Spinal cord (tissue), 10 donors: Measurements from ENCODE around the gene ADORA2A. TPM values are rescaled to one million over a fixed set of nuclear protein-coding genes. Genes with fewer than 3 reads are reported as not detected.

Experiments
- DNase-seq, 6 donors: peaks; one replicate each; pipeline versions ENCODE4 v3.0.0 to v3.0.0-alpha.2; 2013 to 2015; ENCODE audit warnings: low spot score in 6 of 6, low read depth in 4 of 6
- H3K27ac ChIP-seq: one replicate; pipeline ENCODE4 v1.5.1; 2013; ENCODE audit warnings: low read depth, low read length, control low read depth
- H3K27me3 ChIP-seq: one replicate; pipeline ENCODE4 v1.6.1; 2013; ENCODE audit warnings: low read length; ENCODE audit not compliant: control insufficient read depth, insufficient read depth
- H3K36me3 ChIP-seq: one replicate; pipeline ENCODE4 v1.6.1; 2013; ENCODE audit warnings: low read length; ENCODE audit not compliant: control insufficient read depth, insufficient read depth
- H3K4me1 ChIP-seq: one replicate; pipeline ENCODE4 v1.6.1; 2013; ENCODE audit warnings: low read length; ENCODE audit not compliant: control insufficient read depth, insufficient read depth
- H3K4me3 ChIP-seq: one replicate; pipeline ENCODE4 v1.5.1; 2013; ENCODE audit warnings: low read depth, low read length, control low read depth
- H3K9me3 ChIP-seq: one replicate; pipeline ENCODE4 v1.6.1; 2013; ENCODE audit warnings: low read length; ENCODE audit not compliant: control insufficient read depth, insufficient read depth
- WGBS: methylation state at CpG from one replicate; pipeline ENCODE4 v1.1.5; 2013; ENCODE audit warnings: missing lambda C conversion rate; ENCODE audit not compliant: insufficient coverage; 5-methylcytosine and 5-hydroxymethylcytosine counted together
- long read RNA-seq, 4 donors: transcript quantifications; one replicate each; lab custom pipeline, GENCODE V29; 2026
- polyA plus RNA-seq, 2 donors: library from polyadenylated mRNA; unstranded; fragments of 120-200 nt; gene quantifications; one replicate each; pipeline ENCODE4 v1.2.1, GENCODE V29; 2013; ENCODE audit not compliant: insufficient read length in 2 of 2
- total RNA-seq, 2 donors: library from RNA; depleted of rRNA in 1 of 2; stranded (reverse); fragments of 120-200 nt in 1 of 2; fragments of >200 nt in 1 of 2; gene quantifications; one replicate each; pipeline versions ENCODE4 v1.2.3 to v1.2.4, GENCODE V29; 2013 to 2014
- donor health status: healthy.

ADORA2A gene
- 10 to 100 TPM in 1 of 2 donors, 1 to 10 TPM in 1; 9.6 to 18.8 TPM for total RNA-seq
- 10 to 100 TPM; 20.9 TPM for polyA plus RNA-seq
- long read RNA-seq, donor 1 = 0 reads
- long read RNA-seq, donor 2, partial matches to known transcripts = 9 of 10 reads
- long read RNA-seq, donor 2, other reads (novel, unspliced or antisense) = 0 of 10 reads
- long read RNA-seq, donor 3, partial matches to known transcripts = 0 of 1 reads
- long read RNA-seq, donor 3, other reads (novel, unspliced or antisense) = 0 of 1 reads
- long read RNA-seq, donor 4, partial matches to known transcripts = 0 of 1 reads
- long read RNA-seq, donor 4, other reads (novel, unspliced or antisense) = 0 of 1 reads

DNA sequence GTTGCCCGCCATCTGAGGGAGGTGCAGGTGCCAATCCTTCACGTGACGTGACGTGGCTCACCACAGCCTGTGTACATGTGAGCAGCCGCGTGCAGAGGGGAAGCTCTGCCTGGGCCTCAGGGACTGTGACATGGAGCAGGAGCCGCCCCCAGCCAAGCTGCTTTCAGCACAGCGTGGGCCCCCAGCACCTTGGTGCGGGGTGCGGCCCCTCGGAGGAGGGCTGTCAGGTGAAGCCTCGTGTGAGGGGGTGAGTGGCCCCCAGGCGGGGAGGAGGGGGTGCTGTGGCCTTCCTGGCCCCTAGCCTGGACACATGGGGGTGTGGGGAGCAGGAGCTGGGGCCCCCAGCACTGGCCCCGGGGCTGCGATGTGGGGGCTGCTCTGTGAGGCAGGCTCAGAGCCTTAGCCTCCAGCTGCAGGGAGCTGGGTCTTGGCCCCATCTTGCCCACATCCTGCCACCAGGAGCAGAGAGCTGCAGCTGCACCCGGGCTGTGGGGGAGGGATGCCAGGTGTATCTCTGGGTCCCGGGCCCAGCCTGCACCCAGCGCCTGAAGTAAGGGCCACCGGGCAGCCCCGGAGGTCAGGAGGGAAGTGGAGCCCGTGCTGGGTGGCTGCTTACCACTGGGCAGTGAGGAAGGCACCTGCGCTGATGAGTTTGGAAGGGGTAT is at the start of gene ADORA2A:
ADORA2A (plus strand) TSS at position 100 of the 665 bp plus-strand sequence. CDS start 5,806 bp downstream, outside the sequence.
- peaks cover 56% of the 10 kb centered on the region for H3K4me1 ChIP-seq
- H3K27me3 ChIP-seq = peaks cover 23% of the 10 kb centered on the region
- no peak within 1 kb of the TSS for H3K4me3 ChIP-seq
- no peak within 1 kb of the TSS for H3K27ac ChIP-seq
- DNase-seq = no peak
- no peaks in the 10 kb centered on the region for H3K9me3 ChIP-seq
- peaks cover 11% of the 10 kb centered on the region for H3K36me3 ChIP-seq
- WGBS = 83% methylated on average over 22 of the region's 22 CpGs

DNA sequence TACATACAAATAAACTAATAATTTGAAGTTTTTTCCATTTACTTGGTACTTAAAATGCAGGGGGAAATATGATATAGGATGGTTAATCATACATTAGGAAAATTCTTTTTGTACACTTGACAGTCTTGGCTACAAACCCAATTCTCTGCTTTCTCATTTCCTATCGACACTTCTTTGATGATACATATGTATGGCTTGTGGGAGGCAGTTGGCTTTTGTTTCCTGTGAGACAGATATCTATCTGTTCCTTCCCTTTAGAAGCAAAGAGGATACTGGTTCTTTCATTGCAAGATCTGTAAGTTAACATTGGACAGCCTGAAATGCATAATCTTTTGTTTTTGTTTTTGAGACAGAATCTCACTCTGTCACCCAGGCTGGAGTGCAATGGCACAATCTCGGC is 47.9 kb upstream of the ADORA2A start:
- no peak overlapping the region for H3K27ac ChIP-seq
- WGBS = no CpG with 5 or more reads among the region's 2 CpGs
- H3K9me3 ChIP-seq = no peaks in the 10 kb centered on the region
- no peaks in the 10 kb centered on the region for H3K4me1 ChIP-seq
- no peaks in the 10 kb centered on the region for H3K27me3 ChIP-seq
- H3K4me3 ChIP-seq = no peak overlapping the region
- DNase-seq = no peak
- H3K36me3 ChIP-seq = peaks cover 16% of the 10 kb centered on the region

DNA sequence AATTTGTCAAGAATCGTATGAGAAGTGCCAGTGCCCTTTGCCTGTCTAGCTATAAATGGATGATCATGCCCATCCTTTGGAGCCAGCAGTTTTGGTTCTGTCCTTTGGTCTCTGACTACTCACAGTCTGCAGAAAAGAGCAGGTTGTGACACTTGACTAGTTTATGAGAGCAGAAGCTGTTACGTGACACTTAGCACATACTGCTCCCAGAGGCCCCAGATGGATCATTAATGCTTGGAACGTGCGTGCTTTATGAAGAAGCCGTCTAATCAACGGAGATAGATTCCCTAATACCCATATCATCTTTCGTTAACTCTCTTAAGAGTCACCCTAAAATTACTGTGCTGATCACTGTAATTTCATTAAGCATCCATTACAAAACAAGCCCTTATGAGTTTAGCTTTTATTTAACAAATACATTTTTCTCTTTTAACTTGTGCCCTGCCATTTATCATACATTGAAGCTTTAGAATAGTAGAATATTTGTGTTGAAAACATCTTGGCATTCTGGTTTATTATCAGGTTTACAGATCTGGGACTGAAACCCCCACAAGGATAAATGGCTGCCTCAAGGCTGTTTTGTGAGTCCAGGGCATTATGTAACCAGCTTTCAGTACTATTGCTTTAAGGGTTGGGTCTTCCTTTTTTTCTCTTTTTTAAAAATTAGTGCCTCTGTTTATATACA is 47.0 kb upstream of the ADORA2A start:
- Histone ChIP-seq H3K4me1 (no peaks in the 10 kb centered on the region), H3K4me3 (no peak overlapping the region), H3K9me3 (no peaks in the 10 kb centered on the region), H3K36me3 (peaks cover 16% of the 10 kb centered on the region), H3K27me3 (no peaks in the 10 kb centered on the region), H3K27ac (no peak overlapping the region)
- DNase-seq = peak in 2 of 6 donors; percentile 33 to 86
- 68% methylated on average over 4 of the region's 7 CpGs for WGBS

DNA sequence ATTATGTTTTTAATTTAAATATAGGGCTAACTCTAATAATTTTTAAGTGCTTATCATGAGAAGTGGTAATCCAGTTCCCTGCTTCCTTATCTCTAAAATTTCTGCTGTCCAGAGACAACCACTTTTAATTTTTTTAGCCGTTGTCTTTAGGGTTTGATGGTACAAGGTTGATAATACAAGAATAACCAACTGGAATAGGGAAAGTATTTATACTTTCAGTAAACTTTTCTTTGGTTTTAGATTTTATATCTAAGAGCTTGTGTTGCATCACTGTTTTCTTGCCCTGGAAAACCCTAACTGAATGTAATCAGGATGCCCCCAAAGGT is 46.5 kb upstream of the ADORA2A start:
- H3K4me3 ChIP-seq = no peak overlapping the region
- DNase-seq = no peak
- peaks cover 12% of the 10 kb centered on the region for H3K36me3 ChIP-seq
- WGBS = no CpG with 5 or more reads among the region's 1 CpG
- no peaks in the 10 kb centered on the region for H3K27me3 ChIP-seq
- H3K27ac ChIP-seq = no peak overlapping the region
- H3K9me3 ChIP-seq = no peaks in the 10 kb centered on the region
- H3K4me1 ChIP-seq = no peaks in the 10 kb centered on the region

DNA sequence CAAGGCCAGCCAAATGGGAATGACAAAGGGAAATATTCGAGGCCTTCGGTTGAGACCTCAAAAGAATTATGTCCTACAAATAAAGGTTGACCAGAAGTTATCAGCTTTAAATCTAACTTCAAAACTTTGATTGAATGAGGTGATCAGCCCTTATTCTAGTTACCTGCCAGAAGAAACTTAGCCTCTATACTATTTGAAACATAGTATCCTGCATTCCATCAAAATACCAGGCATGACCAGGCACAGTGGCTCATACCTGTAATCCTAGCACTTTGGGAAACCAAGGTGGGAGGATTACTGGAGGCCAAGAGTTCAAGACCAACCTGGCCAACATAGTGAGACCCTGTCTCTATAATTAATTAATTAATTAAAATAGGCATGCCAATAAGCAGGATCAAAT is 44.3 kb upstream of the ADORA2A start:
- DNase-seq = no peak
- no peaks in the 10 kb centered on the region for H3K9me3 ChIP-seq
- H3K27ac ChIP-seq = no peak overlapping the region
- no peak overlapping the region for H3K4me3 ChIP-seq
- peaks cover 9% of the 10 kb centered on the region for H3K36me3 ChIP-seq
- WGBS = no CpG with 5 or more reads among the region's 2 CpGs
- no peaks in the 10 kb centered on the region for H3K27me3 ChIP-seq
- H3K4me1 ChIP-seq = no peaks in the 10 kb centered on the region

DNA sequence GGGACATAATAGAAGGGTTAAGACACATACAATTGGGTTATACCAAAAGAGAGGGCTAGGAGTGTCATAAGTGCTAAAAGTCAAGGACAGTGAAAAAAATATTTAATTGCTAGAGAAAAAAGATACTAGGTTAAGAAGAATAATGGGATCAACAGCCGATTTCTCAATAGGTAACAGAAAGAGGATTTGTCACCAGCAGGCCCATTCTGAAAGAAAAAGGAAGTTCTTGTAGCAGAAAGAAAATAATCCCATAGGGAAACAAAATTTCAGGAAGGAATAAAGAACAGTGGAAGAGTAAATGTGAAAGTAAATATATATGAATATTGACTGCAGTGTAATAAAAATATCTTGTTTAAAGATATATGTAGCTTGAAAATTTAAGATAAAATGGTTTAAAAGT is 43.3 kb upstream of the ADORA2A start:
- 100% methylated on average over 1 of the region's 1 CpG for WGBS
- peaks cover 9% of the 10 kb centered on the region for H3K36me3 ChIP-seq

DNA sequence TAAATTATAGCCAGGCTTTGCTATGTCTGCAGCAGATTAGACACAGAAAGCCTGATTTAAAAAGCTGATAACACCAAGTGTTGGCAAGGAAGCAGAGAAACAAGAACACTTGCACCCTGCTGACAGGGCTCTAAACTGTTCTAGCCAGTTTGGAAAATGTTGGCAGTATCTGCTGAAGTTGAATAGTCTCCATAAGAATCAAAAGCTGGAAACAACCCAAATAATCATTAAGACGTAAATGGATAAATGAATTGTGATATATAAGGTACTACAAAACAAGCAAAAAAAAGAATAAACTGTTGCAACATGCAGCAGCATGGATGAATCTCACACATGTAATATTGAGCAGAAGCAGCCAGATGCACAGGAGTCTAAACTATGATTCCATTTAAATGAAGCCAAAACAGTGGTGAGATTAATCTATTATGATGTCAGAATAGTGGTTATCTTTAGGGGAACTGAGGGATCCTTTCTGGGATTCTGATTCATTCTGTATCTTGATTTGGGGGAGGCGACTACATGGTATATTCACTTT is 40.4 kb upstream of the ADORA2A start:
- WGBS = no CpG with 5 or more reads among the region's 2 CpGs
- H3K4me3 ChIP-seq = no peak overlapping the region
- peaks cover 9% of the 10 kb centered on the region for H3K36me3 ChIP-seq
- H3K27ac ChIP-seq = no peak overlapping the region
- no peak for DNase-seq
- peaks cover 10% of the 10 kb centered on the region for H3K4me1 ChIP-seq
- H3K27me3 ChIP-seq = no peaks in the 10 kb centered on the region
- no peaks in the 10 kb centered on the region for H3K9me3 ChIP-seq

More for the DNA sequence above, 43.3 kb upstream of the ADORA2A start:
- H3K27ac ChIP-seq = no peak overlapping the region
- no peak for DNase-seq
- no peaks in the 10 kb centered on the region for H3K9me3 ChIP-seq
- no peaks in the 10 kb centered on the region for H3K4me1 ChIP-seq
- H3K4me3 ChIP-seq = no peak overlapping the region
- H3K27me3 ChIP-seq = no peaks in the 10 kb centered on the region

DNA sequence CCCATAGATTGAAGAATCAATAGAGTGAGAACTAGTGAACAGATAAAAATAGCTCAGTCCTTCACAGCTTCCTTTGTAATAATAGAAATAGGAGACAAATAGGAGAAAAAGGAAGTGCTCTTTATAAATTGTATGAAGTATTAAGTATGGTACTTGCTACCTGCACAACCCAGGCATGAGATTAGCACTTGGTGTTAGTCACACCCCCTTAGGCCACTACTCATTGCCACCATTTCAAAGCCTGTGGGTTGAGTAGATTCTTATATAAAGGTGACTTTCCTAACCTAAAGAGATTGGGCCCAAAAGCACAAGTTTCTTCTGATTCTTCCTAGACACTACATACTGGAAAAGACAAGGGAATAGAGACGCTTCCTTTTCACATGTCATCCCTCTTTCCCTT is 37.7 kb upstream of the ADORA2A start:
- Histone ChIP-seq H3K9me3 (no peaks in the 10 kb centered on the region), H3K27me3 (no peaks in the 10 kb centered on the region), H3K36me3 (no peaks in the 10 kb centered on the region), H3K4me1 (peaks cover 11% of the 10 kb centered on the region), H3K4me3 (no peak overlapping the region), H3K27ac (no peak overlapping the region)
- DNase-seq = no peak
- no CpG with 5 or more reads among the region's 1 CpG for WGBS

DNA sequence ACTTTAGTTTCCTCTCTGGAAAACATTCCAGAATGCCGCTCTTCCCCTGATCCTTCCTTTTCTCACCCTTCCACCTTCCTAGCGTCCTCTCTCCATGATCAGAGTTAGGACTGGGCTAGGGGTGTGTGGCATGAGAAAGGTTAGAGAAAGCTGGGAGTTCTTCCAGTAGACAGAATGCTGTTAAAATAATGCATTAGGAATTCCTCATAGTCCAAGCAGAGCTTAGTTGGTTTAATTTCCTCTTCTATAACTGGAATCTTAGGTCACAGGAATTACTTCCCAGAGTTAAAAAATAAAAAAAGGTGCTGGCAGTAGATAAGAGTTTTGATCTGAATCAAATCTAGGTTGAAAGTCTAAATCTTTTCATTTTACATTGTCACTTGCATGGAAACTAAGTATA is 37.2 kb upstream of the ADORA2A start:
- no CpG with 5 or more reads among the region's 2 CpGs for WGBS

More for the DNA sequence above, 37.2 kb upstream of the ADORA2A start:
- no peak overlapping the region for H3K4me3 ChIP-seq
- H3K9me3 ChIP-seq = no peaks in the 10 kb centered on the region
- no peaks in the 10 kb centered on the region for H3K36me3 ChIP-seq
- no peaks in the 10 kb centered on the region for H3K27me3 ChIP-seq
- DNase-seq = no peak
- peaks cover 11% of the 10 kb centered on the region for H3K4me1 ChIP-seq
- peak overlapping the region; percentile 52 for H3K27ac ChIP-seq
